ENCODE data around the gene CPNE5. TPM values are rescaled to one million over a fixed set of nuclear protein-coding genes. Genes with fewer than 3 reads are reported as not detected.
A peak's percentile ranks its signal among the peaks of the same experiment; 100 is the strongest.

CPNE5 gene
- total RNA-seq, 2 donors from 2014 or later, result 0.25 to 3.0 TPM

- ATAC-seq (peak; percentile 31 to 71), DNase-seq (ENCODE audit: low spot score in 2 of 2) (peak in 1 of 2 donors; percentile 69)
- Mint-ChIP-seq H3K27ac (peak overlapping the region; percentile 70 to 89), H3K9me3 (no peaks in the 10 kb centered on the region), H3K36me3 (no peaks in the 10 kb centered on the region)
Observed at GRCh38 chr6:36769676-36770499, 69.4 kb downstream of the CPNE5 start.

- no peaks in the 10 kb centered on the region for H3K36me3 Mint-ChIP-seq
- DNase-seq (ENCODE audit: low spot score in 2 of 2) (no peak), ATAC-seq (peak; percentile 4 to 17)
Observed at GRCh38 chr6:36769183-36769675, 70.0 kb downstream of the CPNE5 start.

GRCh38 chr6:36766399-36766945, 72.8 kb downstream of the CPNE5 start:
- Mint-ChIP-seq H3K36me3 (no peaks in the 10 kb centered on the region), H3K9me3 (no peaks in the 10 kb centered on the region), H3K27ac (no peak overlapping the region)
- ATAC-seq (no peak), DNase-seq (ENCODE audit: low spot score in 2 of 2) (no peak)

More at GRCh38 chr6:36769183-36769675, 70.0 kb downstream of the CPNE5 start:
- Mint-ChIP-seq H3K9me3 (no peaks in the 10 kb centered on the region), H3K27ac (peak overlapping the region; percentile 70 to 89)

- Mint-ChIP-seq H3K9me3 (no peaks in the 10 kb centered on the region), H3K27ac (peak overlapping the region in 1 of 2 donors; percentile 44), H3K36me3 (no peaks in the 10 kb centered on the region)
- ATAC-seq, result peak; percentile 71 to 95
- peak; percentile 72 to 91 for DNase-seq (ENCODE audit: low spot score in 2 of 2)
Observed at GRCh38 chr6:36765594-36766398, 73.4 kb downstream of the CPNE5 start.

- H3K36me3 Mint-ChIP-seq, result no peaks in the 10 kb centered on the region
- no peak overlapping the region for H3K27ac Mint-ChIP-seq
- ATAC-seq (no peak), DNase-seq (ENCODE audit: low spot score in 2 of 2) (no peak)
- H3K9me3 Mint-ChIP-seq, result no peaks in the 10 kb centered on the region
Observed at GRCh38 chr6:36765190-36765589, 74.1 kb downstream of the CPNE5 start.

- Mint-ChIP-seq H3K36me3 (no peaks in the 10 kb centered on the region), H3K9me3 (no peaks in the 10 kb centered on the region), H3K27ac (no peak overlapping the region)
- DNase-seq (ENCODE audit: low spot score in 2 of 2), result no peak
- ATAC-seq, result no peak
Observed at GRCh38 chr6:36762123-36762522, 77.1 kb downstream of the CPNE5 start.

GRCh38 chr6:36760685-36761435, 78.4 kb downstream of the CPNE5 start:
- DNase-seq (ENCODE audit: low spot score in 2 of 2) (no peak), ATAC-seq (no peak)
- no peaks in the 10 kb centered on the region for H3K36me3 Mint-ChIP-seq
- no peaks in the 10 kb centered on the region for H3K9me3 Mint-ChIP-seq
- no peak overlapping the region for H3K27ac Mint-ChIP-seq

- Mint-ChIP-seq H3K9me3 (no peaks in the 10 kb centered on the region), H3K36me3 (no peaks in the 10 kb centered on the region), H3K27ac (no peak overlapping the region)
- peak in 1 of 2 donors; percentile 54 for ATAC-seq
- DNase-seq (ENCODE audit: low spot score in 2 of 2), result peak; percentile 70 to 91
Observed at GRCh38 chr6:36759148-36759759, 80.0 kb downstream of the CPNE5 start.

- Mint-ChIP-seq H3K9me3 (no peaks in the 10 kb centered on the region), H3K36me3 (no peaks in the 10 kb centered on the region), H3K27ac (no peak overlapping the region)
- DNase-seq (ENCODE audit: low spot score in 2 of 2), result no peak
- no peak for ATAC-seq
Observed at GRCh38 chr6:36758516-36759147, 80.6 kb downstream of the CPNE5 start.

GRCh38 chr6:36757943-36758508, 81.2 kb downstream of the CPNE5 start:
- H3K27ac Mint-ChIP-seq, result peak overlapping the region in 1 of 2 donors; percentile 27
- DNase-seq (ENCODE audit: low spot score in 2 of 2) (no peak), ATAC-seq (no peak)

GRCh38 chr6:36757206-36757605, 82.0 kb downstream of the CPNE5 start:
- no peaks in the 10 kb centered on the region for H3K9me3 Mint-ChIP-seq
- no peaks in the 10 kb centered on the region for H3K36me3 Mint-ChIP-seq
- ATAC-seq (no peak), DNase-seq (ENCODE audit: low spot score in 2 of 2) (no peak)
- H3K27ac Mint-ChIP-seq, result peak overlapping the region in 1 of 2 donors; percentile 27

More at GRCh38 chr6:36757943-36758508, 81.2 kb downstream of the CPNE5 start:
- Mint-ChIP-seq H3K36me3 (no peaks in the 10 kb centered on the region), H3K9me3 (no peaks in the 10 kb centered on the region)

GRCh38 chr6:36756786-36757185, 82.5 kb downstream of the CPNE5 start:
- peak overlapping the region; percentile 2 to 32 for H3K27ac Mint-ChIP-seq
- DNase-seq (ENCODE audit: low spot score in 2 of 2), result no peak
- ATAC-seq, result no peak
- H3K9me3 Mint-ChIP-seq, result no peaks in the 10 kb centered on the region
- no peaks in the 10 kb centered on the region for H3K36me3 Mint-ChIP-seq

GRCh38 chr6:36755435-36756348, 83.6 kb downstream of the CPNE5 start:
- Mint-ChIP-seq H3K27ac (peak overlapping the region; percentile 32 to 86), H3K9me3 (peaks cover 0 to under 1% of the 10 kb centered on the region in 2 donors), H3K36me3 (no peaks in the 10 kb centered on the region)
- ATAC-seq (peak; percentile 88 to 93), DNase-seq (ENCODE audit: low spot score in 2 of 2) (peak; percentile 61 to 89)
